ENCODE results near the gene INPP5A. TPM values are rescaled to one million over a fixed set of nuclear protein-coding genes. Genes with fewer than 3 reads are reported as not detected.

Gene INPP5A
- total RNA-seq, 2 donors from 2014 or later: 20.7 to 26.7 TPM

GRCh38 chr10:132541129-132541528, 3.5 kb downstream of the INPP5A start:
- Histone ChIP-seq H3K4me3 (ENCODE audit: low read length) (no peak overlapping the region), H3K27ac (ENCODE audit: low read depth, low read length) (no peak overlapping the region), H3K9me3 (ENCODE audit: control insufficient read depth, low read length) (no peaks in the 10 kb centered on the region), H3K27me3 (ENCODE audit: control insufficient read depth, insufficient read depth, low read length, poor library complexity, severe bottlenecking) (no peaks in the 10 kb centered on the region), H3K36me3 (ENCODE audit: control insufficient read depth, insufficient read depth, low read length) (no peaks in the 10 kb centered on the region), H3K9ac (ENCODE audit: extremely low read depth, low read length, poor library complexity, severe bottlenecking) (no peak overlapping the region), H3K4me1 (ENCODE audit: control insufficient read depth, insufficient read depth, low read length) (peaks cover 2% of the 10 kb centered on the region)
- no peak for TF ChIP-seq CTCF (conservative IDR thresholded peaks at IDR 0.05)
- Mint-ChIP-seq H3K36me3 (ENCODE audit: low read depth) (peaks cover 3% of the 10 kb centered on the region), H3K27me3 (ENCODE audit: insufficient read depth) (peaks cover 3% of the 10 kb centered on the region), H3K4me1 (peaks cover 41% of the 10 kb centered on the region), H3K4me3 (no peak overlapping the region), H3K27ac (no peak overlapping the region), H3K9me3 (no peaks in the 10 kb centered on the region)
- WGBS, 2 experiments (ENCODE audit: insufficient coverage in 1 of 2, insufficient read length in 1 of 2): 94 to 96% methylated on average over 9 to 11 of the region's 11 CpGs
- DNase-seq: no peak

- H3K27me3 ChIP-seq (ENCODE audit: control insufficient read depth, insufficient read depth, low read length, poor library complexity, severe bottlenecking): no peaks in the 10 kb centered on the region
- no peaks in the 10 kb centered on the region for H3K9me3 Mint-ChIP-seq
- H3K27me3 Mint-ChIP-seq (ENCODE audit: insufficient read depth): peaks cover 3% of the 10 kb centered on the region
- no peak for TF ChIP-seq CTCF (conservative IDR thresholded peaks at IDR 0.05)
- no peak overlapping the region for H3K27ac Mint-ChIP-seq
- H3K4me1 ChIP-seq (ENCODE audit: control insufficient read depth, insufficient read depth, low read length): no peaks in the 10 kb centered on the region
- no peak overlapping the region for H3K27ac ChIP-seq (ENCODE audit: low read depth, low read length)
- H3K4me3 Mint-ChIP-seq: no peak overlapping the region
- no peaks in the 10 kb centered on the region for H3K36me3 ChIP-seq (ENCODE audit: control insufficient read depth, insufficient read depth, low read length)
- H3K9ac ChIP-seq (ENCODE audit: extremely low read depth, low read length, poor library complexity, severe bottlenecking): no peak overlapping the region
- peaks cover 38% of the 10 kb centered on the region for H3K4me1 Mint-ChIP-seq
- no peak overlapping the region for H3K4me3 ChIP-seq (ENCODE audit: low read length)
- WGBS, 2 experiments (ENCODE audit: insufficient coverage in 1 of 2, insufficient read length in 1 of 2): 33 to 73% methylated on average over 1 to 3 of the region's 3 CpGs
- no peak for DNase-seq
- no peaks in the 10 kb centered on the region for H3K9me3 ChIP-seq (ENCODE audit: control insufficient read depth, low read length)
- H3K36me3 Mint-ChIP-seq (ENCODE audit: low read depth): peaks cover 3% of the 10 kb centered on the region
These were observed 4.0 kb downstream of the INPP5A start for GRCh38 chr10:132541601-132542011.

GRCh38 chr10:132542086-132542775, 4.6 kb downstream of the INPP5A start:
- H3K27me3 Mint-ChIP-seq (ENCODE audit: insufficient read depth): peaks cover 3% of the 10 kb centered on the region
- H3K27ac Mint-ChIP-seq: no peak overlapping the region
- no peaks in the 10 kb centered on the region for H3K9me3 ChIP-seq (ENCODE audit: control insufficient read depth, low read length)
- H3K9ac ChIP-seq (ENCODE audit: extremely low read depth, low read length, poor library complexity, severe bottlenecking): no peak overlapping the region
- H3K27me3 ChIP-seq (ENCODE audit: control insufficient read depth, insufficient read depth, low read length, poor library complexity, severe bottlenecking): no peaks in the 10 kb centered on the region
- H3K36me3 Mint-ChIP-seq (ENCODE audit: low read depth): peaks cover 3% of the 10 kb centered on the region
- H3K4me3 Mint-ChIP-seq: no peak overlapping the region
- no peak overlapping the region for H3K27ac ChIP-seq (ENCODE audit: low read depth, low read length)
- TF ChIP-seq CTCF (conservative IDR thresholded peaks at IDR 0.05): no peak
- no peaks in the 10 kb centered on the region for H3K36me3 ChIP-seq (ENCODE audit: control insufficient read depth, insufficient read depth, low read length)
- DNase-seq: peak; percentile 57
- 89 to 90% methylated on average over 13 to 19 of the region's 19 CpGs for WGBS, 2 experiments (ENCODE audit: insufficient coverage in 1 of 2, insufficient read length in 1 of 2)
- no peaks in the 10 kb centered on the region for H3K9me3 Mint-ChIP-seq
- no peaks in the 10 kb centered on the region for H3K4me1 ChIP-seq (ENCODE audit: control insufficient read depth, insufficient read depth, low read length)
- peaks cover 38% of the 10 kb centered on the region for H3K4me1 Mint-ChIP-seq
- H3K4me3 ChIP-seq (ENCODE audit: low read length): no peak overlapping the region
